Measurements from ENCODE around the gene SP140.
"Not testable (repeated sequence)": the region's sequence is repeated elsewhere in the genome, so short reads cannot be mapped to it uniquely, and the experiment has no call there.

The SP140 gene

DNA sequence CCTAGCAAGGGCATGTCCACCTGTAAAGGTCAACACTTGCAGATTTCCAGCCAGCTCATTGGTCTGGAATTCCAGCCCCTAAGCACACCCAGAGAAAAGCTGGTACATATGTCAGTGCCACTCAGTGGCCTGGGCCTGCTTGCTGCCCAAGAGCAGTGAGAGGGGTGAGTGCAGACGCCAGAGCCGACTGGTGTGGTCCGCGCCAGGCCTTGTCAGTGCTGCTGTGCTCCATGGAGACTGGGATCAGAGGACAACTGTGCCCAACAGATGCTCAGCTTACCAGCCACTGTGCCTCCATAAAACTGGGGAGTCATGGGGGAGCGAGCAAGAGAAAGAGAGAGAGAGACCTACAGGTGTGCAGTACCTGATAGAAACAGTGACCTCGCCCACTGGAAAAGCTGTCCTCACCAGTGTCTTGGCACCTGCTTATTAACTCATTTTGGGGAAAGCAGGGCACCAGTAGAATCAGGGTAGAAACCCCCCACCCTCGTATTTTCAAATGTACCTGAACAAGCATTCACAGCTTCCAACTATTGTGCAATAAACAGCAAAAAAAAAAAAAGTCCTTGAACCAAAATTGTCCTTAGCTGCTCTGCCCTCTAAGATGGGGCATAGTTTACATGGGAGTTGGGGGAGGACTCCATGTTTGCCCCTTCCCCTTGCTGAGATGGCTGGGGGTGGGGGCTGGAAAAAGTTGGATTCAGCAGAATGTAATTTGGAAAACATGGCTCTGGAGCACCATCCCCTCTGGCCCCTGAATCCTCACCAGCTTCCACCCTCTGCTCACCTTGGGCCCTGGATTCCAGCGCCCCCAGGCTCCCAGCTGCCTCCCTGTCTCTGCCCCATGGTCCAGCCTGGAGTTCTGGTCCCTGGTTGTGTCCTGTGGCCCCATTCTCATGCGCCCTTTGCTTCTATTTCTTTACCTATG is 100.0 kb downstream of the SP140 start:
- no peak for DNase-seq (ENCODE audit: low read depth in 2 of 2)

DNA sequence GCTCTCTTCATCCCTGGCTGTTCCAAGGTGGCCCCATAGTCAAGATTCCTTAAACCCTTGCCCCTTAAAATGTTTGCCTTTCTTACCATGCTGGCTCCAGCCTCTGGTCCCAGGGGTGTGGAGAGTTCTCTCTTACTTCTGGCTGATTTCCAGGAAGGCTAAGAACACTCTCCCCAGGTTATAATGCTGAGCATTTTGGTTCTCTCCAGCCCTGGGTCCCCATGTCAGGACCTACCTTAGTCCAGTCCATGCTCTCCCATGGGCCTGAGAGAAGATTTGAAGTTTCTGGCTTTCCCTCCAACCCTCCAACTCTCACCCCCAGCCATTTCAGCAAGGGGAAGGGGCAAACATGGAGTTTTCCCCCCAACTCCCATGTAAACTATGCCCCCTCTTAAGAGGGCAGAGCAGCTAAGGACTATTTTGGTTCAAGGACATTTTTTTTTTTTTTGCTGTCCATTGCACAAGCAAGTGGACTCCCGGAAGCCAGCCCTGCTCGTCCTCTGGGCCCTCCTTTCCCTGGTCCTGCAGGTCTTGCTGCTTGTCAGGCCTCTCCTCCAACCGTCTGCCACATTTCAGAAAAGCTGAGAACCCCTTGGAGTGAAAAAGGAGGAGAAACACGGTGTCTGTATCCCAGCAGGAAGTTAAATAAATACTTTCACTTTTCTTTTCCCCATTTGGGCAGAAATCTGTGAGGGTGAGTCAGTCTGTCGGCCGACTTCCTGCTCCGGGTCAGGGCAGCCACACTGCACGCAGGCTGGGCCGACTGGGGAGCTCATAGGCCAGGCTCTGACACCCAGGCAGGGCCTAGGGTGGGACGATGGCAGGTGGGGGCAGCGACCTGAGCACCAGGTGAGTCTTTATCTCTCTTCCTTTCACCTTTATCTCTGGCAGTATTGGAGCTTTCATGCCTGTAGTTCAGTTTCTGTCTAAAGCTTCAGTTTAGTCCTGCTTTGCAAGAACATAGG is 101.2 kb downstream of the SP140 start, which contains the start of gene SP140L:
Gene SP140L (plus strand): TSS at position 741 of the 965 bp plus-strand sequence. CDS start 77 bp downstream, at position 818.
- peak; percentile 55 to 59 for DNase-seq (ENCODE audit: low read depth in 2 of 2)

DNA sequence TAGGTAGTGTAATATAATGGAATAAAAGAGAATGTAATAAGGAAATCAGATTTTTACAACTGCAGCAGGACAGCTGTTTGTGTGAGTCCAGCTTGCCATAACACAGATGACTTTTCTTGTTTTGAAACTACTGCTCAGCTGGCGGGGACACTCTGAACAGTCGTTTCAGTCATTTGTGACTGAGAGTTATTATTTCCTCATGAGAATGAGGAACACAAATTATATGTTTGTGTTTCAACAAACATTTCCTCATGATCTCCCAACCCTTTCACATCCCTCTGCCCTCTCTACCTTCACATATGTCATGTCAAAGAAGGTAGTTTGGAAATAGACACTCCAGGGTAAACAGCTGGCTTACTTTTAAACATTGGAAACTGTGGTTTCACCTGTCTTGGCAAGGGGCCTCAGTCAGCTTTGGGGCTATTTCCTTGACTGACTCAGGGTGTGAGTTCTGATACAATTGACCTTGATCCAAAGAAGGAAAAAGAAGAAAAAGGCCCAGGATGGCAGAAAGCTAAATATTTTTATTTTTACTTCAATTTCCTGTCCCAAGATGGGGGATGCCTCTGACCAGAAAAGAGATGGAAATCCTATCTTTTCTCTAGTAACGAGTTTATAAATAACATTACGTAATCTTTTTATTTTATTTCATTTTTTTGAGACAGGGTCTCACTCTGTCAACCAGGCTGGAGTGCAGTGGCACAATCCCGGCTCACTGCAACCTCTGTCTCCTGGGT is 102.0 kb downstream of the SP140 start:
- DNase-seq (ENCODE audit: low read depth in 2 of 2) = no peak

DNA sequence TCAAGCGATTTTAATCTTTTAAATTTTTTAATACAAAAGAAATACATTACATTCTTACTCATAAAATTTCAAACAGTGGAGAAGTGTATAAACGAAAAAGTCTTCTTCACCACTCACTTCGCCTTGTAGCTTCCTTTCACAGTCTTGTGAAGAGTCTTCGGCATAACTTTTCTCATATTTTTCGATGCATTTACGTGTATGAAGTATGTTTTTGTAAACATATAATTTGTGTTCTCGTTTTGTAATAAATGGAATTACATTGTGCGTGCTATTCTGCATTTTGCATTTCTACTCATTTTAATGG is 102.6 kb downstream of the SP140 start:
- no peak for DNase-seq (ENCODE audit: low read depth in 2 of 2)

DNA sequence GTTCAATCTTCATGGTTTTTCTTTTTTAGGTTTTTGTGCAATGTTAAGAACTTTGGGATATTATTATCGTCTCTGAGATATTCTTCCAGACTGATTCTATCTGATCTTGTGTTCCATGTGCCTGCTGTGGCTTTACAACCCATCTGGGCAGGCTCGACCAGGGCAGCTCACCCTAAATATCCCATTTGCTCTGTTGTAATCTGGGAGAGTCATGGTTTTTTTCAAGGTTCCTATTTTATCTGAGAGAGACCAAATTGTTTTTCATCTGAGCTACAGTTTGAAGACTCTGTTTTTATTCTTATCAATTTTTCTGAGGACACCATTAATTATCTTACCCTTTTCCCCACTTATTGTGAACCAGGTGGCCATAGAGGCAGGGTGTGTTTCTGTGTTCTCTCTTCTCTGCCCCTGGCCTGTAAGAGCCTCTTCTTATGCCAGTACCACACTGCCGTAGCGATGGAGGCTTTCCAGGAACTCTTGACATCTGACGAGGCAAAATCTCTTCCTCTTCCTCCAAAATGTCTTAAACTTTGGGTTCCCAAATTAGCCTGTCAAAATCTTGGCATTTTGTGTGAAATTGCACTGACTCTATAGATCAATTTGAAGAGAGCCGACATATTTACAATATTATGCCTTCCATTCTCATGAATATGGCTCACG is 104.5 kb downstream of the SP140 start:
- no peak for DNase-seq (ENCODE audit: low read depth in 2 of 2)

DNA sequence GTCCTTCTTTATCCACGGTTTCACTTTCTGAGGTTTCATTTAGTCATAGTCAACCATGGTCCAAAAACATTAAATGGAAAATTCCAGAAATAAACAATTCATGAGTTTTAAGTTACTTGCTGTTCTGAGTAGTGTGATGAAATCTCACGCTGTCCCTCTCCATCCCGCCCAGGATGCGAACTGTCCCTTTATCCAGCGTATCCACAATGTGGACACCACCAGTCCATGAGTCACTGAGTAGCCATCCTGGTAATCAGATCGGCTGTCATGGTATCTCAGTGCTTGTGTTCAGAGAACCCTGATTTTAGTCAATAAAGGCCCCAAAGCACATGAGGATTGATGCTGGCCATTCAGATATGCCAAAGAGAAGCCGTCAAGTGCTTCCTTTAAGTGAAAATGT is 105.2 kb downstream of the SP140 start:
- DNase-seq (ENCODE audit: low read depth in 2 of 2) = no peak

DNA sequence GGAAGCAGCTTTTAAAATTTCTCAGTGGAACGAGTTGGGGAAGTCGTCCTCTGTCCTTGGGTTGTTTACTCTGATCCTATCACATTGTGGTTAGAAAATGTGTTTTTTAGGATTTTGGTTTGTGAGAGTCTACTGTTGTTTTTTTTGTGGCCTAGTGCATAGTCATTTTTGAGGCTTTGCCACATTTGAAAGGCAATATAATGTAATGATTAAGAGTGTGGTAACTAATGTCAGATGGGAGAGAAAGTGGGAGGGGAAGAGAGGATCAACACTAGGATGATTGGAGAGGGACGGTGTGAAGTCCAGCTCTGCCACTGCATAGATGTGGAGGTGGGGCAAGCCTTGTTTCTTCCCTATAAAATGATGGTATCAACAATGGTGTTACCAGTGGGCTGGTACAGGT is 109.9 kb downstream of the SP140 start:
- no peak for DNase-seq (ENCODE audit: low read depth in 2 of 2)

DNA sequence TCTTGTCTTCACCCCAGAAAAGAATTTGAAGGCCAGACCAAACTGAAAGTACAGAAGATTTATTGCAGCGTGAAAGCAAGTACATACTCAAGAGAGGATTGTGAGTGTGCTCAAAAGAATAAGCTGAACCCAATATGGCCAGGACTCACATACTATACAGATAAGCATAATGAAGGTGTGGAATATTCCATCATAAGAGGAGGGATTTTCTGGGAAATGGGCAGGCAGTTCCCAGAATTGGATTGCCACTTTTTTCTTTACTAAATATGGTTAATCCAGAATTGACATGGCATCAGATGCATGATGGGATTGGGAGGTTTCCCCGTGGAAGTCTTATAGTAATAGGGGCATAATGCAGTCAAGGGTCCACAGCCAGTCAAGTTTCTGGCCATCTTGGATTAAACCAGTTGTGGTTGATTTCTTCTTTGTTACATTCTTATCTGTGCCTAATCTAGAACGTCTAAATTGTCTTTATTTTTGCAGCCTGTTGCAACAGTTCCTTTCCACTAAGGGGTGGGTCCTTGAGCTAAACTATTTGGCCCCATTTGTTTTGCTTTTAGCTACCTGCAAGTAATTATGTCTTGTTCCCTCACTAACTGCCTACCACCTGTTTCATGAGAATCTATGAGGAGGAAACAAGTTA is 110.4 kb downstream of the SP140 start:
- DNase-seq (ENCODE audit: low read depth in 2 of 2) = no peak

DNA sequence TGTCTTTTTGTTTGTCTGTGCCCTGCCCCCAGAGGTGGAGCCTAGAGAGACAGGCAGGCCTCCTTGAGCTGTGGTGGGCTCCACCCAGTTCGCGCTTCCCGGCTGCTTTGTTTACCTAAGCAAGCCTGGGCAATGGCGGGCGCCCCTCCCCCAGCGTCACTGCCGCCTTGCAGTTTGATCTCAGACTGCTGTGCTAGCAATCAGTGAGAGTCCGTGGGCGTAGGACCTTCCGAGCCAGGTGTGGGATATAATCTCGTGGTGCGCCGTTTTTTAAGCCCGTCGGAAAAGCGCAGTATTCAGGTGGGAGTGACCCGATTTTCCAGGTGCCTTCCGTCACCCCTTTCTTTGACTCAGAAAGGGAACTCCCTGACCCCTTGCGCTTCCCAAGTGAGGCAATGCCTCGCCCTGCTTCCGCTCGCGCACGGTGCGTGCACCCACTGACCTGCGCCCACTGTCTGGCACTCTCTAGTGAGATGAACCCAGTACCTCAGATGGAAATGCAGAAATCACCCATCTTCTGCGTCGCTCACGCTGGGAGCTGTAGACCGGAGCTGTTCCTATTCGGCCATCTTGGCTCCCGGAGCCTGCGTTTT is 116.5 kb downstream of the SP140 start:
- not testable (repeated sequence) for DNase-seq (ENCODE audit: low read depth in 2 of 2)

DNA sequence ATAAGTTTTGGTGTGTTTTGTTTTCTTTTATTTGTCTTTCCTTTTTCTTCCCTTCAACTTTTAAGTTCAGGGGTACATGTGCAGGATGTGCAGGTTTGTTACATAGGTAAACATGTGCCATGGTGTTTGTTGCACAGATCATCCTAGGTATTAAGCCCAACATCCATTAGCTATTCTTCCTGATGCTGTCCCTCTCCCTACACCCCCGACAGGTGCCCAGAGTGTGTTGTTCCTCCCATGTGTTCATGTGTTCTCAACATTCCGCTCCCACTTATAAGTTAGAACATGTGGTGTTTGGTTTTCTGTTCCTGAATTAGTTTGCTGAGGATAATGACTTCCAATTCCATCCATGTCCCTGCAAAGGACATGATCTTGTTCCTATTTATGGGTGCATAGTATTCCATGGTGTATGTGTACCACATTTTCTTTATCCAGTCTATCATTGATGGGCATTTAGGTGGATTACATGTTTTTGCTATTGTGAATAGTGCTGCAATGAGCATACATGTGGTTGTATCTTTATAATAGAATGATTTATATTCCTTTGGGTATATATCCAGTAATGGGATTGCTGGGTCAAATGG is 117.6 kb downstream of the SP140 start:
- not testable (repeated sequence) for DNase-seq (ENCODE audit: low read depth in 2 of 2)

DNA sequence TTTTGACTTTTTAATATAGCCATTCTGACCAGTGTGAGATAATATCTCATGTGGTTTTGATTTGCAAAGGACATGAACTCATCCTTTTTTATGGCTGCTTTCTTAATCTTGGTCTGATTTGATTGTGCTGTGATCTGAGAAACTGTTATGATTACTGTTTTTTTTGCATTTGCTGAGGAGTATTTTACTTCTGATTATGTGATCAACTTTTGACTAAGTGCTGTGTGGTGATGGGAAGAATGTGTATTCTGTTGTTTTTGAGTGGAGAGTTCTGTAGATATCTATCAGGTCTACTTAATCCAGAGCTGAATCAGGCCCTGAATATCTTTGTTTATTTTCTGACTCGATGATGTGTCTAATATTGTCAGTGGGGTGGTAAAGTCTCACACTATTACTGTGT is 118.2 kb downstream of the SP140 start:
- no peak for DNase-seq (ENCODE audit: low read depth in 2 of 2)

DNA sequence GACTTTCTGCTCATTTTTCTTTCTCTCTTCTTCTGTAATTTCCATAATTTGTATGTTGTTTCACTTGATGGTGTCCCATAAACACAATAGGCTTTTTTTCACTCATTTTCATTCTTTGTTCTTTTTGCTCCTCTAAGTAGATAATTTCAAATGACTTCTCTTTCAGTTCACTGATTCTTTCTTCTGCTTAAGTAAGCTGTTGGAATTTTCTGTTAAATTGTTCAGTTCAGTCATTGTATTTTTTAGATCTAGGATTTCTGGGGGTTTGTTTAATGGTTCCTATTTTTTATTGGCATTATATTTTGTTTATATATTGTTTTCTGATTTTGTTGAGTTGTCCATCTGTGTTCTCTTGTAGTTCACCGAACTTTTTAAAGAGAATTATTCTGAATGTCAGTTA is 120.9 kb downstream of the SP140 start:
- no peak for DNase-seq (ENCODE audit: low read depth in 2 of 2)

DNA sequence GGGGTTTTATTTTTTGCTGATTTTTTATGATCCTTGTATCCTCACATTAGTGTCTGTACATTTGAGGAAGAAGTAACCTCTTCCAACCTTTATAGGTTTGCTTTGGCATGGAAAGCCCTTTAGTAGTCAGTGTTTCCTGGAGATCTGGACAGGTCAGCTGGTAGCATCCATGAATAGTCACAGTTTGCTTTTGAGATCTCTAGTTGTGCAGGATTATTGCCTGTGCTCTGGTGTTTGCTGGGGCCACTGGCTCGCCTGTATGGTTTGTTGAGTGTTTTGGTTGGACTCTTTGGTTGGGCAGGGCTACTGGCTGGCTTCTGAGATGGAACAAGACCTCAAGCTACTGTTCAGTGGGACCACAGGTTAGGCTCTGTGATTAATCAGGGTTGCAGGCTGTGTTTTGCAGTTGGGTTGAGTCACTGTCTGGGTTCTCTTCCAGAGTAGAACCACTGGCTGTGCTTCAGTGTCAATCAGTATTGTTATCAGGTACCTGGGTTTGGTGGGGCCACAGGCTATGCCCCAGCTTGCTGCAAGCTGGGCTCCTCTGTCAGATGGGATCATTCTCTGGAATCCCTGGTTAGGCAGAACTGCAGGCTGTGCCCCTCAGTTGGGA is 121.5 kb downstream of the SP140 start:
- DNase-seq (ENCODE audit: low read depth in 2 of 2) = no peak

DNA sequence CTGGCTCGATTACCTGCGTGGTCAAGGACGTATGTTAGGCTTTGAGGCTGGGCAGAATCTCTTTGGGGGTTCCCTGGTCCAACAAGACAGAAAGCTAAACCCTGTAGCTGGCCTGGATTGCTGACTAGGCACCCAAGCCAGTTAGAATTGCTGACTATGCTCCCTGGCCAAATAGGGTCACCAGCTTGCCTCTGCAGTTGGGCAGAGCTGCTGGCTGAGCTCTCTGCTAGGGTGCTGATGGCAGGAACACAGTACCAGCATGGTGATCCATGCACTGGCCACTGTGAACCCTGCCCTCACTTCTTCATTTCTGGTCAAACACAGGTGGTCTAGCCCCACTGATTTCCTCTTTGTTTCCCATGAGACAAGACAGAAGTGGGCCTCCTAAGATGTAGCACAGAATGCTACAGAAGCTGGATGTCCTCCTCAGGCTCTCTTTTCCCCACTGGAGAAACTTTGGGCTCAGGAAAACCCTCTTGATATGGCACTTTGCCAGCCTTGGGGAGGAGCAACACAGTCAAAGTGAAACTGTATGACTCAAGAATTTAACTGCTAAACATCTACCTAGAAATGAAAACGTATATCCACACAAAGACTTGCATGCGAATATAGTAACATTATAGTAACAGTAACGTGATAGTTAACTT is 122.2 kb downstream of the SP140 start:
- peak in 1 of 2 donors; percentile 29 for DNase-seq (ENCODE audit: low read depth in 2 of 2)

DNA sequence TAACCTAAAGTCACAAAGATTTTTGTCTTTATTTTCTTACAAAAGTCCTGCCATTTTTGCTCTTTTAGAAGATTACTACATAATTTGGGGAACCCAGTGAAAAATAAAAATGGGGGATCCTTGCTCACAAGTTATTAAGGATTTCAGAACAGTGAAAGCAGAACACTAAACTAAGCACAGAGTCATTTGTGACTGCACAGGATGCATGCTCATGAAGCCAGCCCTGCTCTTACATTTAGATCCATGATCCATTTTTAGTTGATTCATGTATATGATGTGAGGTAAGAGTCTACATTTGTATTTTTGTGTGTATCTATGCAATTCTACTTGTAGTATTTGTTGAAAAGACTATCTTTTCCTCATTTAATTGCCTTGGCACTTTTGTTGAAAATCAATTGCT is 123.3 kb downstream of the SP140 start:
- DNase-seq (ENCODE audit: low read depth in 2 of 2) = no peak

DNA sequence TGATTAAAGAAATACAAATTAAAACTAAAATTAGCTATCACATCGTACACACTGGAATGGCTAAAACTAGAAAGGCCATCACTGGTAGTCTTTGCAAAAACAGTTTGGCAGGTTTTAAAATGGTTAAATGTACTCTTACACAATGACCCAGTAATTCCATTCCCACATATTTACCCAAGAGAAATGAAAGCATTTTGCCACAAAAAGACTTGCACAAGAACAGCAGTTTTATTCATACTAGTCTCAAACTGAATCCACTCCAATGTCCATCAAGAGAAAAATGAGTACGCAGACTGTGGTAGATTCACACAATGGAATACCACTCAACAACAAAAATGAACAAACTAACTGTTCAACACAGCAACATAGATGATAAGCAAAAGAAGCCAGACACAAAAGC is 130.5 kb downstream of the SP140 start:
- no peak for DNase-seq (ENCODE audit: low read depth in 2 of 2)

DNA sequence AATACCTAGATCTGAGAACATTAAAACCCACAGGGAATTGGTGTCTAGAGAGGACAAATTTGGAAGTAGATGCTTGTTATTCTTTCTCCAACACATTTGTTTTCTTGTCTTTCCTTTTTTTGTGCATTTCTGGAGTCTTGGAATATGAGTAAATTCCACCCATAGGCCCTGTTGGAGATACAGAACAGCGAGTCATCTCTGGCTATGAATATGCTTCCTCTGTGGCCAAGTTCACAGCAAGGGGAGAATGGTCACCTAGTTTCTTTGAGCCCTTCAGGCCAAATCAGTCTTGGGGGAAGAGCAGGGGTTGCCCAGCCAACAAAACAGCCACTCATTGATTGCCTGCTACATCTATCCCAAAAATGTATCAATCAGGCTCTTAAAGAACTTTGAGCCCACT is 132.8 kb downstream of the SP140 start:
- DNase-seq (ENCODE audit: low read depth in 2 of 2) = no peak

DNA sequence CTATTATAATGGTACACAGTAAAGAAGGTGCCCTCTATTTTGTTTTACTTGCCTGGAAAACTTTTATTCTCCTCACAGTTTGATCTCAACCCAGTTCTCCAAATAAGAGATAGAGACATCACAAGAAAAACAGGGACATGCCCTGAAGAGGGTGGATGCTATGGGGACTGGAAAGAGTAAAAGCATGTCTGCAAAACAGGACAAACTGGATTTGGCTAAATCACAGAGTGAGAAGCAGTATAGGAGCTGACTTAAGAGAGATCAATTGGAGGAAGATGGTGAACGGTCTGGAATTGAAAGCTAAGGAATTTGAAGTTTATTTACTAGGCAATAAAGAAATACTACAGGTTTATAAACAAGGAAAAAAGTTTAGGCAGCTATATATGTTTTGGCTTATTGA is 134.5 kb downstream of the SP140 start:
- DNase-seq (ENCODE audit: low read depth in 2 of 2) = no peak

DNA sequence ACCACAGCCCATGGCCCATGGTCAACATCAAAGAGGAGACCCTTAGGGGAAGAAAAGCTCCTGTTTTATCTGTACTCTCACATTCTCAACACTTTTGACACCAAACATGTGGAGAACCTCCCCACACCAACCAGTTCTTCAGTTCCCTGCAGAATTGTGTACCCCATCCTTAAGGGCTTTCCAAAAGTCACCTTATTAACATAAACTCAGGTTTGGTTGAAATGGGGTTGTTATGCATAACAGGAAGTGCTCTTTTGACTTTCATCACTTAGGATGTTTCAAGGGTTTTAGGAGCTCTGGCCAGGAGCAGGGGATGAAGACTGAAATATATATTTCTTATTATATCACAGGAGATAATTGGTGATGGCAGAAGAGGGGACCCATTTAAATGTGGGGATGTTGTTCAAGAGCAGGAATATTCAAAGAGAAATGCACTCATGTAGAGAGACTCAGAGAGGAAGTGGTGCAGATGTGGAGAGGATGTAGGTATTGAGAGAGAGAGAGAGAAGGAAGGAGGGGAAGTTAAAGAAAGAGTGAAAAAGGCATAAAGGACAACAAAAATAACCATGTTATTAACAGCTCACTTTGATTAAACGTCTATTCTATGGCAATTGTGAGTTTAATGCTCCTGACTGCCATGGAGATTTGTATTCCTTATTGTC is 136.6 kb downstream of the SP140 start:
- no peak for DNase-seq (ENCODE audit: low read depth in 2 of 2)

All from activated CD4-positive, alpha-beta T cell treated with anti-CD3 and anti-CD28 coated beads for 24 hours (primary cell).